ENCODE measurements around the gene GPR107. TPM values are rescaled to one million over a fixed set of nuclear protein-coding genes. Genes with fewer than 3 reads are reported as not detected.

GPR107 gene
- total and polyA plus RNA-seq, 2 of the 8 experiments (the other 6 are each of a cell fraction or from before 2014, with no cell fraction given), result 19.3 to 30.7 TPM

DNA sequence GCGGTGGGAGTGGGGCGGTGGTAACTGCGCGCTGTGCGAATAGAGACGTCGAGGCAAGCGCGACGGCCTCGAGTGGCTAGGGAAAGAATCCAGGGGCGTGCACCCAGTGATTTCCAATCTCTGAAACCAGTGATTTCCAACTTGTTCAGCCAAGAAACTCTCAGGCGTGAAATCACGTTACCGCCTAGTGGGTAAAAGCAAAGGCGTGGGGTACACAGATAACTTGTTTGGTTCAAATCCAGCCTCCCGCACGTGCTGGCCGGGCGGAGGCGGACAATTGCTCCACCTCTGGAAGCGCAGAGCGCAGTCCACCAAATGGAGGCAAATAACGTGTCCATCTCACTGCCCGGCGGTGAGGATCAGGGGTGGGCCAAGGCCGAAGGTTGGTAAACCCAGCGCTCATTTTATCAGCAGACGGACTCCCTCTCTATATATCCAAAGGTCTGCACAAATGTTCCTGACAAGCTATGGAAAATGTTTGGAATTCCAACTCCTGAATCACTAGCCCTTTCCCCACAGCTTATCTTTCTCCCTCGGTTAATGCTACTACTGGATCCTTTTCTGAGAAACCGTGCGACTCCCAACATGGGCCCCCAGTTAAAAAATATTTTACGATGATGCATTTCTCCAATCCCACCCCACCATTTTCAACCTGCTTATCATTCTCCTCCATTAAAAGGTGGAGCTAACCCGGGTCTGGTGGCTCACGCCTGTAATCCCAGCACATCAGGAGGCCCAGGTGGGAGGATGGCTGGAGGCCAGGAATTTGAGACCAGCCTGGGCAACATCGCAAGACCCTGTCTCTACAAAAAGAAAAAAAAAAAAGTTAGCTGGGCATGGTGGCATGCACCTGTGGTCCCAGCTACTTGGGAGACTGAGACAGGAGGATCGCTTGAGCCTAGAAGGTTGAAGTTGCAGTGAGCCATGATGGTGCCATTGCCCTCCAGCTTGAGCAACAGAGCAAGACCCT, 9.8 kb upstream of the GPR107 start:
- POLR2A ChIA-PET (ENCODE audit: partially characterized antibody), result interaction anchor here (0.8 to 2.7 kb wide), 4 partner anchors 10 to 155 kb away, joined by 3 to 8 read pairs (median 4); partner anchors contain the start of gene GPR107
- TF ChIP-seq, protein P1, sequence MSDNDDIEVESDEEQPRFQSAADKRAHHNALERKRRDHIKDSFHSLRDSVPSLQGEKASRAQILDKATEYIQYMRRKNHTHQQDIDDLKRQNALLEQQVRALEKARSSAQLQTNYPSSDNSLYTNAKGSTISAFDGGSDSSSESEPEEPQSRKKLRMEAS (IDR thresholded peaks at IDR 0.05), result peak; percentile 90
- TF ChIP-seq RAD21 (IDR thresholded peaks at IDR 0.05 in 1 of 2, conservative IDR thresholded peaks at IDR 0.05 in 1 of 2; ENCODE audit: low read depth in 2 of 2, low read length in 2 of 2) (0 out of 4 replicates have a peak, but pooled peaks of 1 of the 2 experiments have one; percentile 8), SIN3A (conservative IDR thresholded peaks at IDR 0.05 in 1 of 2, IDR thresholded peaks at IDR 0.05 in 1 of 2; ENCODE audit: low read depth in 1 of 2, low read length in 2 of 2) (0 out of 4 replicates have a peak, but pooled peaks of 1 of the 2 experiments have one; percentile 3), BACH1 (IDR thresholded peaks at IDR 0.05; ENCODE audit: low read length) (0 out of 2 replicates have a peak, but pooled peaks have one; percentile 1)
- TF ChIP-seq, protein P2, sequence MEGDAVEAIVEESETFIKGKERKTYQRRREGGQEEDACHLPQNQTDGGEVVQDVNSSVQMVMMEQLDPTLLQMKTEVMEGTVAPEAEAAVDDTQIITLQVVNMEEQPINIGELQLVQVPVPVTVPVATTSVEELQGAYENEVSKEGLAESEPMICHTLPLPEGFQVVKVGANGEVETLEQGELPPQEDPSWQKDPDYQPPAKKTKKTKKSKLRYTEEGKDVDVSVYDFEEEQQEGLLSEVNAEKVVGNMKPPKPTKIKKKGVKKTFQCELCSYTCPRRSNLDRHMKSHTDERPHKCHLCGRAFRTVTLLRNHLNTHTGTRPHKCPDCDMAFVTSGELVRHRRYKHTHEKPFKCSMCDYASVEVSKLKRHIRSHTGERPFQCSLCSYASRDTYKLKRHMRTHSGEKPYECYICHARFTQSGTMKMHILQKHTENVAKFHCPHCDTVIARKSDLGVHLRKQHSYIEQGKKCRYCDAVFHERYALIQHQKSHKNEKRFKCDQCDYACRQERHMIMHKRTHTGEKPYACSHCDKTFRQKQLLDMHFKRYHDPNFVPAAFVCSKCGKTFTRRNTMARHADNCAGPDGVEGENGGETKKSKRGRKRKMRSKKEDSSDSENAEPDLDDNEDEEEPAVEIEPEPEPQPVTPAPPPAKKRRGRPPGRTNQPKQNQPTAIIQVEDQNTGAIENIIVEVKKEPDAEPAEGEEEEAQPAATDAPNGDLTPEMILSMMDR (IDR thresholded peaks at IDR 0.05; ENCODE audit: control extremely low read depth in 1 of 3, insufficient read depth in 1 of 3, low read depth in 1 of 3, low read length in 3 of 3), result peak in 1 of 3 experiments; percentile 7; a peak in 1 of 4 replicates

More for the DNA sequence above, 9.8 kb upstream of the GPR107 start:
- Histone ChIP-seq H3K9ac (replicated peaks in 1 of 4; ENCODE audit: extremely low read depth in 1 of 4, low read depth in 3 of 4, low read length in 3 of 4) (peak overlapping the region in 2 of 4 experiments; percentile 29 to 38; a peak in 2 of 7 replicates), H3K79me1 (ENCODE audit: low read depth, low read length) (no peaks in the 10 kb centered on the region), H3K36me3 (ENCODE audit: control insufficient read depth in 2 of 4, insufficient read depth in 4 of 4, low read length in 3 of 4) (no peaks in the 10 kb centered on the region), H2BK20ac (ENCODE audit: low read length) (no peak overlapping the region), H4K8ac (ENCODE audit: extremely low read depth, insufficient read depth, low read length) (peak overlapping the region; percentile 62; the same call in 1 of the 2 replicates), H3K79me2 (ENCODE audit: control insufficient read depth in 1 of 2, insufficient read depth in 2 of 2, low read length in 2 of 2) (peaks cover 2 to 28% of the 10 kb centered on the region in 2 experiments; a peak in 2 of 4 replicates), H2AFZ (ENCODE audit: low read length) (no peak overlapping the region; the same call in 1 of the 2 replicates), H4K20me1 (replicated peaks in 1 of 2; ENCODE audit: control insufficient read depth in 1 of 2, insufficient read depth in 2 of 2, low read length in 2 of 2) (no peaks in the 10 kb centered on the region), H2BK15ac (ENCODE audit: low read length) (no peak overlapping the region), H2AK5ac (ENCODE audit: low read depth, low read length) (no peak overlapping the region), H4K91ac (replicated peaks; ENCODE audit: insufficient read length, low read length) (peak overlapping the region; percentile 47), H3K56ac (replicated peaks; ENCODE audit: insufficient read length, low read depth, low read length) (no peak overlapping the region), H2BK120ac (replicated peaks; ENCODE audit: low read depth, low read length) (peak overlapping the region; percentile 58), H3K4me1 (replicated peaks in 1 of 4; ENCODE audit: control insufficient read depth in 3 of 4, insufficient read depth in 4 of 4, low read length in 3 of 4) (peaks cover 0 to 5% (median 3%) of the 10 kb centered on the region in 4 experiments; a peak in 4 of 7 replicates), H3K23me2 (ENCODE audit: low read depth, low read length) (peaks cover 13% of the 10 kb centered on the region), H3K9me3 (ENCODE audit: insufficient read depth in 2 of 2, low read depth in 1 of 2, low read length in 1 of 2) (no peaks in the 10 kb centered on the region), H3K27me3 (replicated peaks in 1 of 4; ENCODE audit: control insufficient read depth in 3 of 4, extremely low read depth in 1 of 4, insufficient read depth in 3 of 4, low read length in 3 of 4) (peaks cover 0 to 9% (median 4%) of the 10 kb centered on the region in 4 experiments; a peak in 4 of 7 replicates), H2BK5ac (ENCODE audit: low read depth, low read length) (0 out of 2 replicates have a peak overlapping the region, but pooled peaks have one; percentile 50), H3K18ac (ENCODE audit: extremely low read depth, low read length) (peak overlapping the region; percentile 81; the same call in 1 of the 2 replicates), H3K4ac (replicated peaks; ENCODE audit: insufficient read length, low read depth, low read length) (peak overlapping the region; percentile 66), H3K4me3 (ENCODE audit: extremely low read depth in 1 of 4, insufficient read depth in 2 of 4, low read depth in 3 of 4, low read length in 4 of 4) (peak overlapping the region; percentile 38 to 91 (median 56)), H4K5ac (ENCODE audit: insufficient read length, low read depth, low read length) (no peak overlapping the region), H2BK12ac (ENCODE audit: low read depth, low read length) (peak overlapping the region; percentile 68; the same call in 1 of the 2 replicates), H3K23ac (ENCODE audit: insufficient read length) (no peak overlapping the region), H3K4me2 (ENCODE audit: insufficient read depth in 1 of 2, low read depth in 2 of 2, low read length in 2 of 2) (peak overlapping the region; percentile 71 to 83), H3K14ac (ENCODE audit: insufficient read length) (no peak overlapping the region), H3K27ac (ENCODE audit: low read depth, low read length) (no peak overlapping the region)
- CTCF ChIA-PET (ENCODE audit: partially characterized antibody), result interaction anchor here (0.7 to 1.7 kb wide), 8 partner anchors 9 to 339 kb away, joined by 3 to 6 read pairs (median 4); no protein-coding TSS in a partner anchor
- WGBS, 2 experiments (ENCODE audit: extremely low coverage in 1 of 2, insufficient coverage in 1 of 2, insufficient read length in 1 of 2, insufficient replicate concordance in 2 of 2, low coverage in 1 of 2, low lambda C conversion rate in 2 of 2, missing lambda C conversion rate in 1 of 2), result 38% methylated on average over 36 of the region's 37 CpGs; no CpG with 5 or more reads in 1 of the 2 experiments
- FAIRE-seq (no peak), DNase-seq (ENCODE audit: low read depth in 1 of 2, low spot score in 2 of 2) (no peak)
